HepG2 (cell line): Measurements from ENCODE around the gene HS3ST3B1. TPM values are rescaled to one million over a fixed set of nuclear protein-coding genes. Genes with fewer than 3 reads are reported as not detected.

Experiments used
- ATAC-seq: fragments of 200-7000 bp; cut with Tn5 transposase; 3 replicates; pipeline ENCODE4 v1.9.1; 2020; ENCODE audit warnings: mild to moderate bottlenecking, moderate library complexity
- BruUV-seq: library from RNA; stranded (reverse); fragments of 400-500 nt; replicated peaks from 2 replicates; lab custom pipeline; 2021; lab: Mats Ljungman, UMichigan
- CTCF ChIA-PET: fragments of 300-600 bp; formaldehyde crosslinking; extraction: SDS; loops from one replicate; lab custom pipeline; 2021; ENCODE audit warnings: low total read pairs, inconsistent platforms, low intra/inter-chr PET ratio; lab: Yijun Ruan, JAX
- POLR2A ChIA-PET: fragments of 350-600 bp; sonication (Branson Sonifier 250); formaldehyde crosslinking; loops from one replicate; lab custom pipeline; 2020; ENCODE audit warnings: antibody characterized with exemption, inconsistent platforms; lab: Yijun Ruan, JAX
- DNase-seq: peaks from one replicate; pipeline ENCODE4 v3.0.0-alpha.2; 2015; ENCODE audit warnings: low spot score
- FAIRE-seq: peaks from 3 replicates; lab custom pipeline; 2011; peaks lifted over from hg19 to GRCh38; lab: Jason Lieb, UNC
- H2AFZ ChIP-seq: one replicate; pipeline ENCODE4 v1.6.1; 2011; ENCODE audit warnings: low read length, inconsistent platforms
- H3K27ac ChIP-seq: fragments of 300-600 bp; 3 replicates; pipeline ENCODE4 v1.8.0; 2011; ENCODE audit warnings: mixed run types, mild to moderate bottlenecking, mixed read lengths, low read length, inconsistent platforms; ENCODE audit not compliant: insufficient read depth; ENCODE audit errors: extremely low read length
- H3K27me3 ChIP-seq, 2 experiments: fragments of 200-600 bp in 1 of 2; 2 replicates in 1 of 2; 3 replicates in 1 of 2; pipeline versions ENCODE4 v1.6.0 to v1.8.0; 2011; ENCODE audit warnings: low read length in 2 of 2, mild to moderate bottlenecking in 2 of 2, moderate library complexity in 2 of 2, inconsistent platforms in 1 of 2; ENCODE audit not compliant: insufficient read depth in 2 of 2, control insufficient read depth in 1 of 2
- H3K36me3 ChIP-seq, 2 experiments: fragments of 200-600 bp in 1 of 2; replicated peaks in 1 of 2; 2 replicates in 1 of 2; 3 replicates in 1 of 2; pipeline versions ENCODE4 v1.5.1 to v1.8.0; 2011; ENCODE audit warnings: low read length in 2 of 2, inconsistent platforms in 1 of 2; ENCODE audit not compliant: insufficient read depth in 2 of 2, control insufficient read depth in 1 of 2
- H3K4me1 ChIP-seq: 2 replicates; pipeline ENCODE4 v1.5.1; 2012; ENCODE audit warnings: low read length, inconsistent platforms; ENCODE audit not compliant: insufficient read depth
- H3K4me2 ChIP-seq: 2 replicates; pipeline ENCODE4 v1.6.0; 2011; ENCODE audit warnings: low read depth, low read length, inconsistent platforms
- H3K4me3 ChIP-seq, 3 experiments: fragments of 200-600 bp in 1 of 3; sonication (generic), shearing (Covaris generic) in 1 of 3; replicated peaks in 1 of 3; 2 replicates each; pipeline ENCODE4 v1.5.1; 2011 to 2016; ENCODE audit warnings: low read length in 3 of 3, inconsistent platforms in 2 of 3, low read depth in 2 of 3, mild to moderate bottlenecking in 2 of 3, control low read depth in 1 of 3, mixed read lengths in 1 of 3; ENCODE audit not compliant: insufficient read depth in 1 of 3
- H3K79me2 ChIP-seq: one replicate; pipeline ENCODE4 v1.6.1; 2011; ENCODE audit warnings: low read length, inconsistent platforms; ENCODE audit not compliant: insufficient read depth
- H3K9ac ChIP-seq: 2 replicates; pipeline ENCODE4 v1.6.0; 2011; ENCODE audit warnings: mild to moderate bottlenecking, low read depth, low read length, inconsistent platforms; ENCODE audit not compliant: insufficient read depth
- H3K9me3 ChIP-seq: 2 replicates; pipeline ENCODE4 v1.5.1; 2012; ENCODE audit warnings: mild to moderate bottlenecking, low read length
- H4K20me1 ChIP-seq: 2 replicates; pipeline ENCODE4 v1.6.0; 2011; ENCODE audit warnings: inconsistent platforms, mild to moderate bottlenecking, low read length, moderate library complexity; ENCODE audit not compliant: insufficient read depth
- FOXA1 ChIP-seq, 2 experiments: fragments of 450-650 bp in 1 of 2; sonication (generic) in 1 of 2; formaldehyde crosslinking in 1 of 2; IDR thresholded peaks; 2 replicates each; pipeline versions ENCODE4 v1.4.0 to v1.6.1; 2016 to 2020; ENCODE audit warnings: missing genetic modification reagents in 1 of 2
- RBM22 ChIP-seq: fragments of 200-400 bp; formaldehyde crosslinking; optimal IDR thresholded peaks from 2 replicates; pipeline ENCODE3; 2017; ENCODE audit warnings: mild to moderate bottlenecking, low read length, moderate library complexity
- SRSF9 ChIP-seq: fragments of 200-400 bp; formaldehyde crosslinking; IDR thresholded peaks from 2 replicates; pipeline ENCODE4 v1.6.1; 2018; ENCODE audit warnings: borderline replicate concordance, mild to moderate bottlenecking, low read depth, low read length; ENCODE audit not compliant: insufficient read depth, poor library complexity, severe bottlenecking
- ZBTB26 ChIP-seq: IDR thresholded peaks from 2 replicates; pipeline ENCODE4 v1.6.1; 2016; ENCODE audit warnings: missing compliant biosample characterization, missing genetic modification reagents, borderline replicate concordance
- ZBTB34 ChIP-seq: sonication (generic); formaldehyde crosslinking; IDR thresholded peaks from 2 replicates; pipeline ENCODE4 v1.8.0; 2022; ENCODE audit warnings: mild to moderate bottlenecking, missing genetic modification reagents
- WGBS: methylation state at CpG from one replicate; pipeline ENCODE4 v1.1.6; 2017; ENCODE audit warnings: low lambda C conversion rate; 5-methylcytosine and 5-hydroxymethylcytosine counted together
- in situ Hi-C: cut with HindIII; loops from 2 replicates; pipeline ENCODE4 v1.10.0; 2017; ENCODE audit warnings: low pct_unique_long_range_greater_than_20kb; ENCODE audit not compliant: extremely low pct_ligation_motif_present
- intact Hi-C: fragments of 100-400 bp; cut with micrococcal nuclease; formaldehyde crosslinking; loops from one replicate; pipeline ENCODE4 v1.10.0; 2022; ENCODE audit not compliant: unreplicated experiment
- polyA plus RNA-seq, 8 experiments: library from polyadenylated mRNA; depleted of rRNA in 3 of 8; stranded (reverse) in 7 of 8; unstranded in 1 of 8; fragments of >200 nt; fragmentation: Illumina TruSeq in 4 of 8; extraction: Trizol in 4 of 8; gene quantifications; 2 replicates each; pipeline versions ENCODE4 v1.2.1 to v1.2.3, GENCODE V29; 2011 to 2016; ENCODE audit warnings: low read depth in 4 of 8, missing spikeins in 1 of 8, mixed read lengths in 1 of 8; ENCODE audit not compliant: insufficient read depth in 1 of 8
- total RNA-seq, 5 experiments: library from RNA; depleted of rRNA; stranded (reverse); fragments of >200 nt; fragmentation: Illumina TruSeq; extraction: Trizol; gene quantifications; 2 replicates each; pipeline ENCODE4 v1.2.3, GENCODE V29; 2016; ENCODE audit warnings: low read depth in 1 of 5
- TF ChIP-seq, protein P1 (sequence below): sonication (generic); formaldehyde crosslinking; IDR thresholded peaks from 2 replicates; pipeline ENCODE4 v1.8.1; 2023; ENCODE audit warnings: mild to moderate bottlenecking, missing genetic modification reagents, borderline replicate concordance
- TF ChIP-seq, protein P2 (sequence below): sonication (generic); formaldehyde crosslinking; IDR thresholded peaks from 2 replicates; pipeline ENCODE4 v1.4.0; 2020; ENCODE audit warnings: low read depth, missing genetic modification reagents

Gene HS3ST3B1
- total and polyA plus RNA-seq, 2 of the 13 experiments (the other 11 are each of a cell fraction or from before 2014, with no cell fraction given) = 15.7 to 39.5 TPM

GRCh38 chr17:14295676-14296075 is 5.2 kb upstream of the HS3ST3B1 start (continued):
- no peak for TF ChIP-seq ZBTB26 (CRISPR knock-in tag)
- TF ChIP-seq RBM22 = no peak
- no peak for TF ChIP-seq ZBTB34 (CRISPR knock-in tag)
- TF ChIP-seq SRSF9 = no peak

DNA sequence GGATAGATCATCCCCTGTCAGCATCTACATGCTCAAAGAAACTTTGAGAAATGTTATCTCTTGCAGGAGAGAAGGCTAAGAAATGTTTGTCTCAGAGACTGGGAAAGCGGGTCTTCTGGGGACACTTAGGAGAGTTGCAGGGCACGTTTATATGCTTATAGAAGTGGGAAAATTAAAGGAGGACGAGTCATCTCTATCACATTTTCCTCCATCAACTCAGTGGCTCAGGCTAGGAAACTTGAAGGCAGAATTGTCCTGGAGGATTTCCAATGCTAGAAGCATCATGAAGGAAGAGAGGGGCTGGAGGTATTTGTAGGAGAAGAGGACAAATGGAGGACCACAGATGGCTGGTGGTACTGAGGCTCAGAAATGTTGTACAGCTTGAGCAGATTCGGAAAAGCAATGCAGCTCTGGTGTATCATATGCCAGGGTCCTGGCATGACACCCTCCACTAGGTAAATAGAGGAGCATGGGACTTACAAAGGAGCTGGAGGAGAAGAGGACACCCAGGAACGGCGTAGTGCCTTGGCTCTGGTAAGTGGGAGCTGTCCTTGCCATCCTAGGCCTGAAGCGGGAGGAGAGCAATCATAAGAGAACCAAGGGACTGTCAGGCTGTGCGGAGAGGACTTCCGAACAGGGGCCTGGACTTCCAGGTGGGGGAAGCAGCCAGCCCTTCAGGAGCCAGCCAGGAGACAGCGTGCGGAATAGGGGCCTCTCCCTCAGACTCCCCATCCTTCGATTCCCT is 4.5 kb upstream of the HS3ST3B1 start:
- H3K27ac ChIP-seq = no peak overlapping the region
- CTCF ChIA-PET = no interaction called here
- H3K4me1 ChIP-seq = peaks cover 13% of the 10 kb centered on the region
- in situ Hi-C loops (loop anchor here (5.0 kb wide), 1 partner anchor 704 kb away; no protein-coding TSS in a partner anchor), intact Hi-C loops (loop anchor here (5.0 kb wide), 2 partner anchors 89 to 229 kb away; partner anchors contain the start of gene COX10)
- POLR2A ChIA-PET = interaction anchor here (1.4 to 14.0 kb wide), 5 partner anchors 13 to 227 kb away, joined by 4 to 288 read pairs (median 17); partner anchors contain the start of gene COX10
- H3K4me2 ChIP-seq = peak overlapping the region; percentile 97
- H3K9ac ChIP-seq = no peak overlapping the region
- H3K27me3 ChIP-seq = peaks cover 0 to 13% of the 10 kb centered on the region in 2 experiments; a peak in 3 of 5 replicates
- peaks cover 18% of the 10 kb centered on the region for H3K79me2 ChIP-seq
- H3K36me3 ChIP-seq = no peaks in the 10 kb centered on the region
- FAIRE-seq = no peak
- no peaks in the 10 kb centered on the region for H3K9me3 ChIP-seq
- no peak overlapping the region for H2AFZ ChIP-seq
- H4K20me1 ChIP-seq = no peaks in the 10 kb centered on the region
- TF ChIP-seq, protein P1, sequence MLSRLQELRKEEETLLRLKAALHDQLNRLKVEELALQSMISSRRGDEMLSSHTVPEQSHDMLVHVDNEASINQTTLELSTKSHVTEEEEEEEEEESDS (CRISPR knock-in tag) = no peak
- TF ChIP-seq, protein P2, sequence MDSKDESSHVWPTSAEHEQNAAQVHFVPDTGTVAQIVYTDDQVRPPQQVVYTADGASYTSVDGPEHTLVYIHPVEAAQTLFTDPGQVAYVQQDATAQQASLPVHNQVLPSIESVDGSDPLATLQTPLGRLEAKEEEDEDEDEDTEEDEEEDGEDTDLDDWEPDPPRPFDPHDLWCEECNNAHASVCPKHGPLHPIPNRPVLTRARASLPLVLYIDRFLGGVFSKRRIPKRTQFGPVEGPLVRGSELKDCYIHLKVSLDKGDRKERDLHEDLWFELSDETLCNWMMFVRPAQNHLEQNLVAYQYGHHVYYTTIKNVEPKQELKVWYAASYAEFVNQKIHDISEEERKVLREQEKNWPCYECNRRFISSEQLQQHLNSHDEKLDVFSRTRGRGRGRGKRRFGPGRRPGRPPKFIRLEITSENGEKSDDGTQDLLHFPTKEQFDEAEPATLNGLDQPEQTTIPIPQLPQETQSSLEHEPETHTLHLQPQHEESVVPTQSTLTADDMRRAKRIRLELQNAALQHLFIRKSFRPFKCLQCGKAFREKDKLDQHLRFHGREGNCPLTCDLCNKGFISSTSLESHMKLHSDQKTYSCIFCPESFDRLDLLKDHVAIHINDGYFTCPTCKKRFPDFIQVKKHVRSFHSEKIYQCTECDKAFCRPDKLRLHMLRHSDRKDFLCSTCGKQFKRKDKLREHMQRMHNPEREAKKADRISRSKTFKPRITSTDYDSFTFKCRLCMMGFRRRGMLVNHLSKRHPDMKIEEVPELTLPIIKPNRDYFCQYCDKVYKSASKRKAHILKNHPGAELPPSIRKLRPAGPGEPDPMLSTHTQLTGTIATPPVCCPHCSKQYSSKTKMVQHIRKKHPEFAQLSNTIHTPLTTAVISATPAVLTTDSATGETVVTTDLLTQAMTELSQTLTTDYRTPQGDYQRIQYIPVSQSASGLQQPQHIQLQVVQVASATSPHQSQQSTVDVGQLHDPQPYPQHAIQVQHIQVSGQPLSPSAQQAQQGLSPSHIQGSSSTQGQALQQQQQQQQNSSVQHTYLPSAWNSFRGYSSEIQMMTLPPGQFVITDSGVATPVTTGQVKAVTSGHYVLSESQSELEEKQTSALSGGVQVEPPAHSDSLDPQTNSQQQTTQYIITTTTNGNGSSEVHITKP (CRISPR knock-in tag) = no peak
- no peak for TF ChIP-seq FOXA1 (IDR thresholded peaks at IDR 0.05)
- TF ChIP-seq FOXA1 (CRISPR knock-in tag; IDR thresholded peaks at IDR 0.05) = no peak
- H3K4me3 ChIP-seq = peak overlapping the region in 1 of 3 experiments; percentile 82; a peak in 1 of 6 replicates
- BruUV-seq = no TSS peak
- no peak for ATAC-seq
- 74% methylated on average over 10 of the region's 12 CpGs for WGBS
- no peak for DNase-seq
